Suprapubic skin (tissue), 4 donors: ENCODE results near the gene FNIP1.

Source experiments
- CTCF ChIP-seq, 2 donors: fragments of 200-600 bp in 1 of 2; fragments of 450-650 bp in 1 of 2; sonication (generic) in 1 of 2; IDR thresholded peaks; one replicate each; pipeline ENCODE4 v1.5.1; 2016 to 2019; ENCODE audit warnings: antibody characterized with exemption in 2 of 2, mild to moderate bottlenecking in 1 of 2, moderate library complexity in 1 of 2
- POLR2A ChIP-seq, 2 donors: fragments of 450-650 bp; IDR thresholded peaks; one replicate each; pipeline ENCODE4 v1.6.1; 2017; ENCODE audit warnings: antibody characterized with exemption in 2 of 2, mild to moderate bottlenecking in 2 of 2, moderate library complexity in 2 of 2
- POLR2AphosphoS5 ChIP-seq, 3 donors: sonication (generic); formaldehyde crosslinking; IDR thresholded peaks; one replicate each; pipeline ENCODE4 v1.6.1; 2017; ENCODE audit warnings: antibody characterized with exemption in 3 of 3

- TF ChIP-seq CTCF (IDR thresholded peaks at IDR 0.05) (no peak), POLR2AphosphoS5 (IDR thresholded peaks at IDR 0.05) (no peak), POLR2A (IDR thresholded peaks at IDR 0.05) (no peak)
These were observed 112.2 kb downstream of the FNIP1 start for GRCh38 chr5:131684595-131684994.
